Karpas-422 (cell line): Measurements from ENCODE around the gene COL6A1. TPM values are rescaled to one million over a fixed set of nuclear protein-coding genes. Genes with fewer than 3 reads are reported as not detected.

Experiments
- DNase-seq: peaks from one replicate; pipeline ENCODE4 v3.0.0-alpha.2; 2015
- H2AFZ ChIP-seq: fragments of 200-600 bp; sonication (generic); 2 replicates; pipeline ENCODE4 v1.6.1; 2014; ENCODE audit warnings: antibody characterized with exemption, low read length, mixed read lengths
- H3K27ac ChIP-seq: fragments of 200-600 bp; sonication (generic); 2 replicates; pipeline ENCODE4 v1.5.1; 2014; ENCODE audit warnings: mild to moderate bottlenecking, low read length, moderate library complexity
- H3K27me3 ChIP-seq: fragments of 200-600 bp; sonication (generic); 2 replicates; pipeline ENCODE4 v1.6.1; 2014; ENCODE audit warnings: low read length, mixed read lengths
- H3K36me3 ChIP-seq: fragments of 200-600 bp; sonication (generic); 2 replicates; pipeline ENCODE4 v1.6.1; 2014; ENCODE audit warnings: low read length, mixed read lengths; ENCODE audit not compliant: insufficient read depth
- H3K4me1 ChIP-seq: fragments of 200-600 bp; sonication (generic); 2 replicates; pipeline ENCODE4 v1.6.1; 2014; ENCODE audit warnings: mild to moderate bottlenecking, low read length, mixed read lengths
- H3K4me2 ChIP-seq: fragments of 200-600 bp; sonication (generic); 2 replicates; pipeline ENCODE4 v1.6.1; 2014; ENCODE audit warnings: low read length, low read depth, mild to moderate bottlenecking; ENCODE audit not compliant: poor library complexity, severe bottlenecking
- H3K4me3 ChIP-seq: fragments of 200-600 bp; sonication (generic); 2 replicates; pipeline ENCODE4 v1.5.1; 2014; ENCODE audit warnings: mild to moderate bottlenecking, antibody characterized with exemption, low read length, mixed read lengths
- H3K79me2 ChIP-seq: fragments of 200-600 bp; sonication (generic); 2 replicates; pipeline ENCODE4 v1.6.1; 2014; ENCODE audit warnings: mild to moderate bottlenecking, low read length, mixed read lengths
- H3K9ac ChIP-seq: fragments of 200-600 bp; sonication (generic); 2 replicates; pipeline ENCODE4 v1.6.0; 2014; ENCODE audit warnings: low read length
- H3K9me2 ChIP-seq: fragments of 200-600 bp; sonication (generic), shearing (Covaris generic); replicated peaks from 2 replicates; pipeline ENCODE4 v1.6.0; 2014; ENCODE audit warnings: mild to moderate bottlenecking, low read length, moderate library complexity; ENCODE audit not compliant: insufficient read depth
- H3K9me3 ChIP-seq: fragments of 300-700, 200-600 bp; sonication (generic); 2 replicates; pipeline ENCODE4 v1.6.1; 2014; ENCODE audit warnings: low read length, mixed read lengths
- H4K20me1 ChIP-seq: fragments of 200-600 bp; sonication (generic); 2 replicates; pipeline ENCODE4 v1.6.1; 2014; ENCODE audit warnings: mild to moderate bottlenecking, antibody characterized with exemption, low read length, low read depth; ENCODE audit not compliant: insufficient read depth
- total RNA-seq: library from RNA; depleted of rRNA; stranded (reverse); fragments of >200 nt; shearing (Covaris generic); gene quantifications from 2 replicates; pipeline ENCODE4 v1.2.3, GENCODE V29; 2014; ENCODE audit warnings: low replicate concordance

The COL6A1 gene
- total RNA-seq, 1 experiment from 2014 or later = not detected

- H3K9me2 ChIP-seq = no peaks in the 10 kb centered on the region
- H3K4me2 ChIP-seq = no peak overlapping the region
- H2AFZ ChIP-seq = no peak overlapping the region
Observed at GRCh38 chr21:46022551-46023525, 41.3 kb downstream of the COL6A1 start.

GRCh38 chr21:46023555-46023954 is 42.0 kb downstream of the COL6A1 start:
- no peak overlapping the region for H2AFZ ChIP-seq
- no peaks in the 10 kb centered on the region for H3K27me3 ChIP-seq
- no peaks in the 10 kb centered on the region for H3K36me3 ChIP-seq
- no peaks in the 10 kb centered on the region for H3K9me3 ChIP-seq
- no peaks in the 10 kb centered on the region for H3K9me2 ChIP-seq
- H3K79me2 ChIP-seq = no peaks in the 10 kb centered on the region
- H3K4me3 ChIP-seq = no peak overlapping the region
- H3K4me1 ChIP-seq = no peaks in the 10 kb centered on the region
- H3K9ac ChIP-seq = no peak overlapping the region
- no peaks in the 10 kb centered on the region for H4K20me1 ChIP-seq
- DNase-seq = no peak
- H3K4me2 ChIP-seq = no peak overlapping the region
- no peak overlapping the region for H3K27ac ChIP-seq

More at GRCh38 chr21:46022551-46023525, 41.3 kb downstream of the COL6A1 start:
- Histone ChIP-seq H4K20me1 (no peaks in the 10 kb centered on the region), H3K4me1 (no peaks in the 10 kb centered on the region), H3K9ac (no peak overlapping the region), H3K27ac (no peak overlapping the region), H3K4me3 (no peak overlapping the region), H3K9me3 (no peaks in the 10 kb centered on the region), H3K36me3 (no peaks in the 10 kb centered on the region), H3K27me3 (no peaks in the 10 kb centered on the region), H3K79me2 (no peaks in the 10 kb centered on the region)
- no peak for DNase-seq

GRCh38 chr21:46024141-46024540 is 42.6 kb downstream of the COL6A1 start:
- no peak overlapping the region for H2AFZ ChIP-seq
- H3K9ac ChIP-seq = no peak overlapping the region
- H3K36me3 ChIP-seq = no peaks in the 10 kb centered on the region
- H3K9me3 ChIP-seq = no peaks in the 10 kb centered on the region
- H4K20me1 ChIP-seq = no peaks in the 10 kb centered on the region
- no peak overlapping the region for H3K4me3 ChIP-seq
- H3K4me1 ChIP-seq = no peaks in the 10 kb centered on the region
- no peak overlapping the region for H3K27ac ChIP-seq
- no peak for DNase-seq
- H3K4me2 ChIP-seq = no peak overlapping the region
- H3K79me2 ChIP-seq = no peaks in the 10 kb centered on the region
- no peaks in the 10 kb centered on the region for H3K9me2 ChIP-seq
- no peaks in the 10 kb centered on the region for H3K27me3 ChIP-seq

GRCh38 chr21:46025113-46025770 is 43.7 kb downstream of the COL6A1 start:
- Histone ChIP-seq H3K27me3 (no peaks in the 10 kb centered on the region), H4K20me1 (no peaks in the 10 kb centered on the region), H3K4me3 (no peak overlapping the region), H3K36me3 (no peaks in the 10 kb centered on the region), H3K4me2 (no peak overlapping the region), H3K27ac (no peak overlapping the region), H3K4me1 (no peaks in the 10 kb centered on the region), H3K9me3 (no peaks in the 10 kb centered on the region), H2AFZ (no peak overlapping the region), H3K79me2 (no peaks in the 10 kb centered on the region), H3K9ac (no peak overlapping the region), H3K9me2 (no peaks in the 10 kb centered on the region)
- no peak for DNase-seq

DNA sequence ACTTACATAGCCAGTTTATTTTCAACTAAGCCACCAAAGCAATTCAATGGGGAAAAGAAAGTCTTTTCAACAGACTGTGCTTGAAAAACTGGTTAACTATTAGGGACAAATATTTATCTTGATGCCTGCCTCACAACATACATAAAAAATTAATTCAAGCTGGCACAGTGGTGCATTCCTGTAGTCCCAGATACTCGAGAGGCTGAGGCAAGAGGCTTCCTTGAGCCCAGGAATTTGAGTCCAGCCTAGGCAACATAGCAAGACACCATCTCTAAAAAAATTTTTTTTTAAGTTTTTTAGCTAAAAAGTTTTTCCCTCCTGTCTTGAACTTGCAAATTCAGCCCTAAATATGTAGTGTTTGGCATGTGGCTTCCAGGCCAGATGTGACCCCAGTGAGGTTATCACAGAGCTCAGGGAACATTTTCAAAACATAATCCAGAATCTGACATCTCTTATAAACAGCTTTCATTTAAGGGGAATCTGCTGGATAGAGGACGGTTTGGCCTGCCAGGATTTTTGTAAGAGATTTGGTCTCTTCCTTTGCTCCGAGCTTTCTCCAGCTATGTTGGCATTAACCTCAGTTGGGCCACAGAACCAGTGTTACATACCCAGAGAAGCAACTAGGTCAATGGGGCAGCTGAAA is 46.4 kb downstream of the COL6A1 start:
- H3K9ac ChIP-seq = no peak overlapping the region
- H3K4me3 ChIP-seq = no peak overlapping the region
- H2AFZ ChIP-seq = no peak overlapping the region
- no peaks in the 10 kb centered on the region for H3K36me3 ChIP-seq
- no peaks in the 10 kb centered on the region for H3K4me1 ChIP-seq
- no peak for DNase-seq
- H3K9me2 ChIP-seq = no peaks in the 10 kb centered on the region
- no peaks in the 10 kb centered on the region for H3K27me3 ChIP-seq
- H3K79me2 ChIP-seq = no peaks in the 10 kb centered on the region
- no peak overlapping the region for H3K4me2 ChIP-seq
- H4K20me1 ChIP-seq = no peaks in the 10 kb centered on the region
- no peaks in the 10 kb centered on the region for H3K9me3 ChIP-seq
- H3K27ac ChIP-seq = no peak overlapping the region

DNA sequence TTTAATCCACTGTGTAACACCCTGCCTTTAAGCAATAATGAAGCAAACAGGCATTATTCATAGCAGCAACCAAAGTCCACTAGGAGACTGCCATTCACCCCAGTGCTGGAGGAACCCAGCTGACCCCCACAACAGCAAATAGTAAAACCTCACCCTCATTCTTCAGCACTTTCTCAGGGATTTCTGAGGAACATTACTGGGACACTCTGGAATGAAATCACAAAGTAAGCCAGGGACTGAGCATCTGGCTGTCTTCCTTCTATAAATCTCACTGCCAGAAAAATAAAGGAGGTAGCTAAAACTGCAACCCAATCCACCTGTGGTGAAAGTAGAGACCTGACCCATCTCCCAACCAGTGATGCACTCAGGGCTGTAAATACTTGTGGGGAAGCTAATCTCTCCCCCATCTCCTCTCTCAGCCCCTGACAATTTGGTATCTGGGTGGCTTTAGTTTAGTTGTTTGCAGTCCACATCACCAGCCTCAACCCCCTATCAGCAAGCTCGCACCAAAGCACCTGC is 47.1 kb downstream of the COL6A1 start:
- Histone ChIP-seq H3K9ac (no peak overlapping the region), H4K20me1 (no peaks in the 10 kb centered on the region), H3K4me1 (no peaks in the 10 kb centered on the region), H3K9me3 (no peaks in the 10 kb centered on the region), H3K4me2 (no peak overlapping the region), H3K79me2 (no peaks in the 10 kb centered on the region), H3K27me3 (no peaks in the 10 kb centered on the region), H2AFZ (no peak overlapping the region), H3K36me3 (no peaks in the 10 kb centered on the region), H3K4me3 (no peak overlapping the region), H3K9me2 (no peaks in the 10 kb centered on the region), H3K27ac (no peak overlapping the region)
- no peak for DNase-seq

GRCh38 chr21:46029186-46029924 is 47.8 kb downstream of the COL6A1 start:
- no peaks in the 10 kb centered on the region for H3K36me3 ChIP-seq
- H3K4me1 ChIP-seq = no peaks in the 10 kb centered on the region
- no peak overlapping the region for H3K4me3 ChIP-seq
- no peak overlapping the region for H3K4me2 ChIP-seq
- H4K20me1 ChIP-seq = no peaks in the 10 kb centered on the region
- no peaks in the 10 kb centered on the region for H3K79me2 ChIP-seq
- H3K27ac ChIP-seq = no peak overlapping the region
- no peak for DNase-seq
- no peak overlapping the region for H3K9ac ChIP-seq
- no peaks in the 10 kb centered on the region for H3K9me3 ChIP-seq
- H3K9me2 ChIP-seq = no peaks in the 10 kb centered on the region
- no peaks in the 10 kb centered on the region for H3K27me3 ChIP-seq
- no peak overlapping the region for H2AFZ ChIP-seq
